GM12864 (cell line): ENCODE measurements around the gene MYMX.
A peak's percentile ranks its signal among the peaks of the same experiment; 100 is the strongest.

Source experiments
- DNase-seq: peaks from one replicate; pipeline ENCODE4 v3.0.0-alpha.2; 2011; ENCODE audit warnings: low read depth
- H3K4me3 ChIP-seq: 2 replicates; pipeline ENCODE4 v1.5.1; 2011; ENCODE audit warnings: mild to moderate bottlenecking, low read depth, low read length, control low read depth
- TF ChIP-seq, protein P1 (sequence below): IDR thresholded peaks from 2 replicates; pipeline ENCODE4 v1.5.1; 2011; ENCODE audit warnings: low read depth, mild to moderate bottlenecking, moderate library complexity, low read length, control low read depth, inconsistent platforms; ENCODE audit errors: missing control alignments

Gene MYMX

DNA sequence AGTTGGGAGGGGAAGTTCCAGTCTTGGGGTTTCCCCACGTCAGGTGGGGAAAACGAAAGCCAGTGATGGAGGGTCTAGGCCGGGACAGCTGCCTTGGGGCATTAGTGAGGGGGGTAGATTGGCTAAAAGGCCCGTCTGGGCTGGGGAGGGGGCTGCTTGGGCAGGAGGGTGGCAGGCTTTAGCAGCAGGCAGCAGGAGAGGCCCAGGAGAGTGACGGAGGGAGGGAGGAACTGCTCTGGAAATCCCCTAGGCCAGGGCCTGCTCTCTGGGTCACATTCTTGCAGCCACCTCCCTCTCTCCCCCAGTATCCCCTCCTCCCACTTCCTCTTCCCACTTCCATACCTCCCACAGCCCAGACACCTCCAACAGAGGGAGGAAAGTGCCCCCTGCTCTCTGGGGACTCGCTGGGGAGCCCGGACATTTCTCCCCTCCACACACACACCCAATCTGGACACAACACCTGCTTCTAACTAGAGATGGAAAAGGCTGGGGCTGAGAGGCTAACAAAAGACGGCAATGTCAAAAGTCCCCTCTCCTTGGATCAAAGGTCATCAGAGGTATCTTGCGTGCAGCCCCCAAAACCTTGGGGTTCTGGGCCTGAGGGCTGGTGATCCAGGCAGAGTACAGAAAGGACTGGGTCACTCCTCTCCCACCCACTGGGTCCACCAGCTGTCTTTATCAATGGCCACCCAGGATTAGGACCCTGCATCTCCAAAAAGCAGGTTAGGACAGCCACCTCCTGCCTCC lies 46.8 kb downstream of the MYMX start:
- no peak for DNase-seq
- TF ChIP-seq, protein P1, sequence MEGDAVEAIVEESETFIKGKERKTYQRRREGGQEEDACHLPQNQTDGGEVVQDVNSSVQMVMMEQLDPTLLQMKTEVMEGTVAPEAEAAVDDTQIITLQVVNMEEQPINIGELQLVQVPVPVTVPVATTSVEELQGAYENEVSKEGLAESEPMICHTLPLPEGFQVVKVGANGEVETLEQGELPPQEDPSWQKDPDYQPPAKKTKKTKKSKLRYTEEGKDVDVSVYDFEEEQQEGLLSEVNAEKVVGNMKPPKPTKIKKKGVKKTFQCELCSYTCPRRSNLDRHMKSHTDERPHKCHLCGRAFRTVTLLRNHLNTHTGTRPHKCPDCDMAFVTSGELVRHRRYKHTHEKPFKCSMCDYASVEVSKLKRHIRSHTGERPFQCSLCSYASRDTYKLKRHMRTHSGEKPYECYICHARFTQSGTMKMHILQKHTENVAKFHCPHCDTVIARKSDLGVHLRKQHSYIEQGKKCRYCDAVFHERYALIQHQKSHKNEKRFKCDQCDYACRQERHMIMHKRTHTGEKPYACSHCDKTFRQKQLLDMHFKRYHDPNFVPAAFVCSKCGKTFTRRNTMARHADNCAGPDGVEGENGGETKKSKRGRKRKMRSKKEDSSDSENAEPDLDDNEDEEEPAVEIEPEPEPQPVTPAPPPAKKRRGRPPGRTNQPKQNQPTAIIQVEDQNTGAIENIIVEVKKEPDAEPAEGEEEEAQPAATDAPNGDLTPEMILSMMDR: no peak
- peak overlapping the region; percentile 94 for H3K4me3 ChIP-seq

DNA sequence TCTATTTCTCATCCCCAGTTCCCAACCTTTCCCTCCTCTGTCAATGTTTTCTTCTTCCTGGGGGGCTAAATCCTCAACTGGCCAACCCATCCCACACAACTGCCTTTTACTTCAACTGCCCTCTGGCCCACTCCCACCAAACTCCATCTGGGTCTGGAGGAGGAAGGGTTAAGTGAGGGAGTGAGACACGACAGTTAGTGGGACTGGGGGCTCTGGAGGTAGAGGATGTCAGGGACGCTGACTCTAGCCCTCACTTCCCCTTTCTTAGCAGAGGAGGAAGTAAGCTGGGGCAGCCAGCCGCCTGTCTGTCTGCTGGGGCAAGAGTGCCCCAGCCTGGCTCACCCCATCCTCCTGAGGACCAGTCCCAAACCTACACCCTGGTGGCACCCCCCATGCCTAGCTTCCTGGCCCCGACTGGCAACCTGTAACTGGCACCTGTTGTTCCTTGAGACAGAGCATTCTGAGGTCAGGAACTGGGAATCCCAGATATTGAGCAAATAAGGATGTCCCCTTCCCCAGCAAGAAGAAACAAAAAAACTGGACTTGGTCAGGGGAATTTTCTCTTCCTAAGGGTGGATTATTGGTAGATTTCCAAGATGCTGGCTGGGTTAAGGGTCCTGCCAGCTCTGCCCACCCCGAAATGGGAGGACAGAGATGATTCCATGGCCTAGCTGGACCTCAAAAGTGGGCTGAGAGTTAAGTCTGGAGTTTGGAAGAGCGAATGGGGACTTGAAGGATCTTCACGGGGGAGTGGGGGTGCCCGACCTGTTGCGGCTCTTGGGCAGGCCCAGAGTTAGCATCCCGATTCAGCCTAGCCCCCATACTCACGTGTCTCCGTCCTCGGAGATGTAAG lies 47.7 kb downstream of the MYMX start:
- TF ChIP-seq, protein P1: no peak
- no peak for DNase-seq
- H3K4me3 ChIP-seq: peak overlapping the region; percentile 94

DNA sequence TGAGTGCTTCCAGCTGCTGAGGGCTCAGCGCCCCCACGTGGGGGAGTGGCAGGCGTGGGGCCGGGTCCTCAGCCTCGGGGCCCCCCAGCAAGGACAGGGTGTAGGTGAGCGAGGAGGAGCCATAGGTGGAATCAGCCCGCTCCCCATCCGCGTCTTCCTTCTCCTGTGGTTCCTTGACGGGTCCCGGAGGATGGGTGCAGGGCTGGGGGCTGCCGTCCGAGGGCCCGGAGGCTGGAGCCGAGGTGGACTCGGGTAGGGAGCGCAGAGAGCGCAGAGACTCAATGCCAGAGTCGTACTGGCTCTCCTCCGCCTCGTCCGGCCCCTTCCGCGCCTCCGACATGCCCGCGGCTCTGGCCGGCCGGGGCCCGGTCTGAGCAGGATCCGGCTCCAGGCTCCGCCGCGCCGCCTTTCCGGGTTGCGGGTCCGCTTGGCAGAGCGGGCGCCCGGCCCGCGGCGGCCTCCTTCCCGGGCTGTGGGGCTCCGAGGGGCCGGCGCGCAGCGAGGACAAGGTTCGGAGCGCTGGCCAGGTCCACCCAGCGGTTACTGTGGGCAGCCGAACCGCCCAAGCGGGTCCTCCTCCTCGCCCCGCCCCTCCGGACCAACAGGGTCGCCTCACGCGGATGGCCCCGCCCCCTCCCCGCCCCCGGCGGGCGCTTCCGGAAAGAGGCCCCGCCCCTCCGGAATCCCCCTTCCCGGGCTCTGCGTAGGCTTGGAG lies 48.4 kb downstream of the MYMX start, which contains the start of gene NFKBIE:
Gene NFKBIE (minus strand): TSS at position 545 of the 715 bp plus-strand sequence. CDS start 205 bp downstream, at position 340.
- no peak for DNase-seq
- TF ChIP-seq, protein P1: peak; percentile 46
- peak within 1 kb of the TSS; percentile 94 for H3K4me3 ChIP-seq

DNA sequence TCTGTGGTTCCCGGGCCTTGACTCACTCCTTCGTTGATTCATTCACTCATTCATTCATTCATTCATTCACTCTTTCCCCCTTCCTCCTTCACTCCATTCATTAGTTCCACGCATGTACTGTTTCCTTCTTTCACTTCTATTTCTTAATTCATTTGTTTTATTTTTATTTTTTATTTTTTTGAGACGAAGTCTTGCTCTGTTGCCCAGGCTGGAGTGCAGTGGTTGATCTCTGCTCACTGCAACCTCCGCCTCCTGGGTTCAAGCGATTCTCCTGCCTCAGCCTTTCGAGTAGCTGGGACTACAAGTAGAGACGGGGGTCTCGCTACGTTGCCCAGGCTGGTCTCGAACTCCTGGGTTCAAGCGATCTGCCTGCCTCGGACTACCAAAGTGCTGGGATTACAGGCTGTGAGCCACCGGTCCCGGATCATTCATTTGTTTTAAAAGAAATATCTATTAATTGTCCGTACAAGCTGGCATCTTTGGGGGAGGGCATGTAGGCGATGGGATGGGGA lies 49.1 kb downstream of the MYMX start:
- DNase-seq: no peak
- H3K4me3 ChIP-seq: peak overlapping the region; percentile 94
- TF ChIP-seq, protein P1: no peak

DNA sequence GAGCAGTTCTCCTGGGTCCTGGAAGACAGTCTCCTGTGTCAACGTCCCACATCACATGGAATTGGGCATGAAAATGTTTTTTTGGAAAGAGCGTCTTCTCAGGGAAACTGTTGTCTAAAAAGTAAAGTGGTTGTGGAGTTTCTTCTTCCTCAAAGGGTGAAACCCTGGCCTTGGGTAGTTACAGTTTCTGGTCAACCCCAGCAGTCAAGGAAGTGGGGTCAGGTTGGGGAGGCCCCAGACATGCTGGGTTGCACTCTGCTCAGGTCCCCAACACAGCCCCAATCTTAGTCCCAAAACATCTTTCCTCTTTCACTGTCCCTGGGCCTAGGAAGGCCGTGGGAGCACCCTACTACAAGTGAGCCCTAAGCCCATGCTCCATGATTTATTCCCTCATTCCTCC lies 49.6 kb downstream of the MYMX start:
- DNase-seq: no peak
- TF ChIP-seq, protein P1: no peak
- H3K4me3 ChIP-seq: no peak overlapping the region; the same call in 1 of the 2 replicates

- TF ChIP-seq, protein P1: no peak
- DNase-seq: no peak
- no peak overlapping the region for H3K4me3 ChIP-seq
Observed at GRCh38 chr6:44267252-44267651, 50.5 kb downstream of the MYMX start.
